ENCODE data around the gene ISG20.
"Not testable (repeated sequence)": the region's sequence is repeated elsewhere in the genome, so short reads cannot be mapped to it uniquely, and the experiment has no call there.

Gene ISG20

DNA sequence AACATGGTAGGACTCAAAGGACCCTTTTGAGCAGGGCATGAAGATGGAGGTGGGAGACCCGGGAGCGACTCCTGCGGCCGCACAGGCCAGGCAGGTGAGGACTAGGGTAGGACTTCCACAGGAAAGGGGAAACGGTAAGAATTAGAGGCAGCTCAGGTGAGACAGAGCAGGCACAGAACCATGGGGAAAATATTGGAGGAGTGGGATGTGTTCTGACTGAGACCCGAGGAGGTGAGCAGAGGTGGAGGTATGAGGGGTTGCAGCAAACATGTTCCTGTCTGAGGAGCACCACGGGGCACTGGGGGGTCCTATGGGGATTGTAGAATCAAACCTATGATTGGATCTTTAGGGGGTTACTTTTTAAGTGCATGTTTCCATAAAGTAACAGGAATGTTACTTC is 1.4 kb upstream of the ISG20 start:
- DNase-seq, result no peak

DNA sequence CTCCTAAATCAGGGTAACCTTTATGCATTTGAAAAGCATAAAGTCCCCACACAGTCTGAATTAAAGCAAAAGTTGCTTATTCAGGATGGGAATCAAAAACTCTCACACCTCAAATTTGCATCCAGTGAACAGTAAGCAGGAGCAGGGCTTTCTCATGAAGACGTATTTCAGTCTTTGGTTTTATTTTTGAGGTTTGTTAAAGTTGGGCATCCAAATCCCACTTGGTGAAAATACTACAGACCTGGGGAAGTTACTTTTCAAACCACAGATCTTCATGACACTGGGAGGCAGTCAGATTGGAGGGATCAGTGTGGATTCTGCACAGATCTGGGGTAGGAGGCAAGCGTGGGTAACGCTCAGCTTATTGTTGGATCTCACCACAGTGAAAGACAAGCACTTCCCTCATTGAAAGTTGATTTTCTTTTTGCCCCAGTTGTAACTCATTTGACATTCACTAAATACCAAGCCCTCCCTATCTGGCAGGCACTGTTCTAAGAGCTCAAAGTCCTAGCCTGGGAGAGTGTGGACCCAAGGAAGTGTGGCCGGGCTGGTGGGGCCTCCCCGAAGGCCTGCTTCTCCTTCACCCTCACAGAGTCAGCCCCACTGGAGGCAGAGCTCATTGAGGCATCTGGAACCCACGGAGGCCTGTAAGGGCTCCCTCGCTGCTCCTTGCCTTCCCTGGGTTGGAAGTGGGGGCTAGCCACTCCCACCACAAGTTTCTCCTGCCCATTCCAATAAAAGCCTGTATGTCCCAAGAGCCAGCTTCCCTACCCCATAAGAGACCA is 783 bp upstream of the ISG20 start:
- no peak for DNase-seq

DNA sequence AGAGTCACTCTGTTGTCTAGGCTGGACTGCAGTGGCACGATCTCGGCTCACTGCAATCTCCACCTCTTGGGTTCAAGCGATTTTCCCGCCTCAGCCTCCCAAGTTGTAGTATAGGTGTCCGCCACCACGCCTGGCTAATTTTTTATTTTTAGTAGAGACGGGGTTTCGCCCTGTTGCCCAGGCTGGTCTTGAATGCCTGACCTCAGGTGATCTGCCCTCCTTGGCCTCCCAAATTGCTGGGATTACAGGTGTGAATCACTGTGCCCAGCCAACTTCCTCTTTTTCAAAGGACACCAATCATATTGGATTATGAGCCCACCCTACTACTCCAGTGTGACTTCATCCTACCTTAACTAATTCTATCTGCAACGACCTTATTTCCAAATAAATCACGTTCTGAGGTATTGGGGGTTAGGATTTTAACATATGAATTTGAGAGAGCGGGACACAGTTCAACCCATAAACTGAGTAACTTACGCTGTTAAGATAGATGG is 3.2 kb downstream of the ISG20 start:
- DNase-seq, result no peak

DNA sequence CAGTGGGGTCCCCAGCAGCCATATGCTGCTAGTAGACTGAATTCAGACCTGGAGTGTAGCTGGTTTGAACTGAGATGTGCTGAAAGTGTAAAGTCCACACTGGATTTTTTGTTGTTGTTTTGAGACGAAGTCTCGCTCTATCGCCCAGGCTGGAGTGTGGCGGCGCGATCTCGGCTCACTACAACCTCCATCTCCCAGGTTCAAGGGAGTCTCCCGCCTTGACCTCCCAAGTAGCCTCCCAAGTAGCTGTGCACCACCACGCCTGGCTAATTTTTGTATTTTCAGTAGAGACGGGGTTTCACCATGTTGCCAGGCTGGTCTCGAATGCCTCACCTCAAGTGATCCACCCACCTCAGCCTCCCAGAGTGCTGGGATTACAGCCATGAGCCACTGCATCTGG is 3.7 kb downstream of the ISG20 start:
- not testable (repeated sequence) for DNase-seq

DNA sequence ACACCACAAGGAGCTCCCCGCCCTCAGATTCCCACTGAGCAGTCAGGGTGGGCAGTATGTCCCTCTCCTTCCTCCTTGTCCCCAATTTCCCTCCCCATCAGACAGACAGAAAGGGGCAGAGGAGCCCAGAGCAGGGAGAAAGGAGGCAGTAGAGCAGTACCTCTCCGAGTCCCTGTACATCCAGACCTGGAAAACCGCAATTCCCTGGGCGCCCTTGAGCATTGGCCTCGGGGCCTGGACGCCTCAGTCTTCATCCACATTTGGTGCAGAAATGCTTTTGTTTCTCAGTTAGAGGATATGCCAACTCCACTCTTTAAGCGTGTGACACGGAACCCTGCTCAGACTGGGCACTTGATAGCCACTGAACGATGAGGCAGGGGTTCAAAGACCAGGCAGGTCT is 5.9 kb downstream of the ISG20 start:
- no peak for DNase-seq

DNA sequence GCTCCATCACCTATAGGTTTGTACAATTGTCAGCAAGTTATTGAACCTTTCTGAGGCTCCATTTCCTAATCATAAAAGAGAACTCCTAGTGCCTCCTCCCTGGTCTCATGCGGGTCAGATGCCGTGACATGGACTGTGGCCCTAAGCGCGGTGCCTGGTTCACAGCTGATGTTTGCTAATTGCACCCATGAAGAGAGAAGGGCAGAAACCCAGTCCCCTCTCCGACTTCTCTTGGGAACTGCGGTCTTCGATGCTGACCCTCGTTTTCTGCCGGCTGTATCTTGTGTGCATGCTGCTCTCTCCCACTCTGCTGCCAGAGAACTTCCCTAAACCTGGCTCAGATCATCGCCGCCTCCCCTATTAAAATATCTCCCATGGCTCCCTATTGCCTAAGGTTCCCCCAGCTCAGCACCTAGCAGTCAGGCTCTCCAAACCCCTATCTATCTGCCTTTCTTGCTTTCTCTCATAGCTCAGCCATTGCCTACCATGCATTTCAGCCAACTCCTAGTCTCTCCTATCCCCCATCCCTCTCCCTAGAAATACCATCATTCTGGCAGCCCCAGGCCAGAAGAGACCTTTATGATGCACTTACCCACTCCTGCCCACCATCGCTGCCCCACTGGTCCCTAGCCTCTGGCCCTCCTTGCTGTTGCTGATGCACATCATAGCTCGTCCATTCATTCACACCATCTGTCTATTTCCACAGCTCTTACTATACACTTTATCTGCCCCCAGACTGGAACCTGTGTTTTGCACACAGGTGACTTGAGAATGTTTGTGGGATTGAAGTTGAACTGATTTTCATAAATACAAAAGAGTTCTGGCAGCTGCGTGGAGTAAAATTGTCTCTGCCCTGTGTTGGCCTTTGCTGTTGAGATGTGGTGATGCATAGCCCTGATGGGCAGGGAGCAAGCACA is 6.6 kb downstream of the ISG20 start:
- no peak for DNase-seq

DNA sequence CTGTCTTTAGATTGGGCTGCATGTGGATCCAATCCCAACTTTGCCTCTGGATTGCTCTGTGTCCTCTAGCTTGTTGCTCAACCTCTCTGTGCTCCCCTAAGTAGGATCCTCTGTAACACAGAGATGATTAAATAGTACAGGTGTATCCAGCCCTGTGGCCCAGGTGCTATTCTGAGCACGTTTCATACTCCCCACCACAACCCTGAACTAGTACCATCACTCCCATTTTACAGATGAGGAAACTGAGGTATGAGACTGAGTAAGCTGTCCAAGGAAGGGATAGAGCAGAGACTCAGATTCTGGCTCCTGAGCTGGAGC is 7.2 kb downstream of the ISG20 start:
- no peak for DNase-seq

DNA sequence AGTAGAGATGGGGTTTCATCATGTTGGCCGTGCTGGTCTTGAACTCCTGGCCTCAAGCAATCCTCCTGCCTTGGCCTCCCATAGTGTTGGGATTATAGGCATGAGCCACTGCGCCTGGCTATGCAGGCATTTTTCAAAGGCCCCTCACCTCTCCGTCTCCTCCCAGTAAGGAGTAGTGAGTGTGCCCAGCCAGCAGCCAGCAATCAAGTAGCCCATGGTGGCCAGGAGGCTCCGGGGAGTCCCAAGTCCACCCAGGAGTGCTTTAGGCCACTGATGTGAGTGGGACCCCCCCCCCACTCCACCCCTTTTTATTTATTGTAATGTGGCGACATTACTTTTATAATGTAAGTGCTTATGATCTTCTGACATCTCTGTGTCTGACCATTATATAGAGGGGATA is 8.1 kb downstream of the ISG20 start:
- DNase-seq, result no peak

DNA sequence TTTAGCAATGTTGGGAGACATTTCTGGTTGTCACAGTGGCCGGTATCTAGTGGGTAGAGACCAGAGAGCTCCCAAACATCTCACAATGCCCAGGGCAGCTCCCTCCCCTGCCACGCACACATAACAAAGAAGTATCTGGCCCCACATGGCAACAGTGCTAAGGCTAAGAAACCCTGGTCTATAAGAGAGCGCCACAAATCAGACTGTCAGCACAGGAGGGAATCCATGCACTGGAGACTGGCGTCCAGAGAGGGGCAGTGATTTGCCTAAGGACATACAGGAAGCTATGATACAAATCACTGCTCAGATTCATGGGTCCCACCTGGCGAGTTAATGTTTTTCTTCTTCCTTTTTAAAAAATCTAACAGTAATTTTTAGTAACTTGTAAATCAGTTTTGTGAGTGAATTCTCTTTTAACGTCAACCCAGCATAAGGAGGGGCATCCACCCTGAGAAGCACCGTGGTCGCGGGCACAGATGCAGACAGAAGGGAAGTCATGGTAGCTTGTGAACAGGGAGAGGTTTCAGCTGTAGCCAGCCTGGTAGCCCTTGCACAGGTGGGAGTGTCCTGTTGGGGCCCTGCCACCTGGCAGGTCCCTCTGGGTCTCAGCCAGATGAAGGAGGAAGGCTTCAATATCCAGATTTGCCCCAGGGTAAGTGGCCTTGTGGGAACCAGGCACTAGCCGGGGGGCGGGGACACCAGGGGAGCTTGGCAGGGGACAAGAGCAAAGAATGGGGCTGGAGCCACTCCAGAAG is 8.7 kb downstream of the ISG20 start:
- DNase-seq, result no peak

DNA sequence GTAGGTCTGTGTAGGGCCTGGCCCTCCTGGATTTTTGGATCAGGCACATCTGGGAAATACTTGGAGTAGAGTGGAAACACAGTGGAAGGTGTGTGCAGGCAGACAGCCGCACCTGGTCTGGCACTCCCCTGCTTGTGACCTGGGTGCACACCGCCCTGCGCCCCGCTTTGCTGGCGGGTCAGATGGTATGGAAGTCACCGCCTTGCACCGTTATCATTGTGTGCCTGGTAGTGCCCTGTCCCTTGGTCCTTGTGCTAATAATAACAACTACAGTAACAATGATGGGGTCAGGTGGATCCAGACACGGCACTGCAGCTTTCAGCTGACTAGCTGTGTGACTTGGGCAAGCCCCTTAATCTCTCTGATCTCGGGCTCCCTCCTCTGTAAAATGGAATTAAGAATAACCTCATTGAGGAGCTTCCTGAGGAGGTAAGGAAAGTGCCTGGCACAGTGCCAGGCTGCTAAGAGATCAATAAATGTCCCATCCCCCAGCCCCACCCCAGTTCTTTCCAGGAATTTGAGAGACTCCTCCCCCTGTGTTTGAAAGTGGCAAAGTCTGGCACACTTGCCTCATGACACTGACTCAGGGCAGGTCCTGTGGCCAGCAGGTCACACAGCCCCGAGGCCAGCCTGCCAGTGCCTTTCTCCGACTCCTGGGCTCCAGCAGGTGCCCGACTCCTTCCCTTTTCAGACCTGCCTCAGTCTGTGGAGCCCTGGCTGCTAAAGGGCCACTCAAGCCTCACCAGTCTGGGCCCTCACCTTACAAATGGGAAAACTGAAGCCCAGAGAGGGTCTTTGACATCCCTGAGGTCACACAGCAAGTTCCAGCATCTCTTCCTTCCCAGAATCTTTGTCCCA is 9.8 kb downstream of the ISG20 start:
- no peak for DNase-seq

DNA sequence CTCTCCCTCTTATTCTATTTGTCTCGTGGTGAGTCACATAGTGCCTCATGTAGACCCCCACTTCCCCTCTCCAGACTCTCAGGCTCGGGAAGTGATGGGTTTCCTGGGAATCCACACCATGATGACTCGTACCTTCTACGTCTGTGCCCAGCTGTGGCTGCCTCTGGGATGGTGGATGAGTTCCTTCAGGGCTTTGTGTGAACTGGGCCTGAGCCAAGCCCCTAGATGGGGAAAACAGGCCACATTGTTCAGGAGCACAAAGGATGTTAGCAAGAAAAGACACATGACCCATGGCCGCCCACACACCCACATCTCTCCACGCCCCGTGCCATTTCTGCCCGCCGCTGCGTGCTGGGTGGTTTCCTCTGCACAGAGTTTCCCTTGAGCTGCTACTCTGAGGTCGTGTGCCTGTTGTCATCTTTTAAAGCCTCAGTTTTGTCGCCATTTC is 10.5 kb downstream of the ISG20 start:
- no peak for DNase-seq

DNA sequence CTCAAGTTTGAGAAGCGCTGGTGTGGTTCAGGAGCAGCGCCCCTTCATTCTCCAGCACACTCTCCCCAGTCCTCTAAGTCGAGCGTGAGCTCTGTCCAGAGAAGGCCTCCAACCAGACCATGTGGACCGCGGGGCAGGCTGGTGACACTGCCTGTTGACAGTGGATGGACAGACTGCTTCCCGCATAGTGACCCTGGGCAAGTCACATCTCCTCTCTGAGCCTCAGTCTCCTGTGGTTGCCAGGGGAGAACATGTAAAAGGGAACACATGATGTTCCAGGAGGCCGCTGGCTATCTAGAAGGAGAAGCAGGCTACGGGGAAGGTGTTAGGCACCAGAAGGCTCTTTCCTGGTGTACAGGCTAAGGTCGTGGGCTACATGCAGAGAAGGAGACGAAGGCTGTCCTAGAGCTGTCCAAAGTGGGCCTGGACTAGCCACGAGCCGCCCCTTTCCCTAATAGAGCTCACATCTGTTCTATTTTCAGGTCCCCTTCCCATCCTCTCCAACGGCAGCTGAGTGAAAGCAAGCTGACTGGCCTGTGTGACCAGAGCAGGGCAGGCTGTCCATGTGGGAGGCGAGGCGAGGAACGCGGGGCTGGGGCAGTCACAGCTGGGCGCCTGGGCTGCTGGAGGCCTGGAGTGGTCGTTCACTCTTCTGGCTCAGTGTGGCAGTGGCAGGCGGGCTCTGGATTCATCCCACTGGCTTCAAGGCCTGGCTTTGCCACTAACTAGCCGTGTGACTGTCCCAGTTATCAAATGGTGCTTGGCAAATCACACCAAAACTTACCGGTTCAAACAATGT is 11.1 kb downstream of the ISG20 start:
- DNase-seq, result no peak

DNA sequence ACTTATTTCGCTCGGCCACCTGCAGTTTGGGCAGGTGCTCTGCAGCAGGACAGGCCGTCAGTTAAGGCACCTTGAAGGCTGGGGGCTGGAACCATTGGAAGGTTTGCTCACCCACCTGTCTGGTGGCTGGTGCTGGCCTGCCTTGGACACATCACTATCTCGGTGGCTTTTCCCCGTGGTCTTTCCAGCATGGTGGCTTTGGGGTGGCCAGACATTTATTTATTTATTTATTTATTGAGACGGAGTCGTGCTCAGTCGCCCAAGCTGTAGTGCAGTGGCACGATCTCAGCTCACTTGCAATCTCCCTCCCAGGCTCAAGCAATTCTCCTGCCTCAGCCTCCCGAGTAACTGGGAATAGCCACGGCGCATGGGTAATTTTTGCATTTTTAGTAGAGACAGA is 11.7 kb downstream of the ISG20 start:
- DNase-seq, result no peak

DNA sequence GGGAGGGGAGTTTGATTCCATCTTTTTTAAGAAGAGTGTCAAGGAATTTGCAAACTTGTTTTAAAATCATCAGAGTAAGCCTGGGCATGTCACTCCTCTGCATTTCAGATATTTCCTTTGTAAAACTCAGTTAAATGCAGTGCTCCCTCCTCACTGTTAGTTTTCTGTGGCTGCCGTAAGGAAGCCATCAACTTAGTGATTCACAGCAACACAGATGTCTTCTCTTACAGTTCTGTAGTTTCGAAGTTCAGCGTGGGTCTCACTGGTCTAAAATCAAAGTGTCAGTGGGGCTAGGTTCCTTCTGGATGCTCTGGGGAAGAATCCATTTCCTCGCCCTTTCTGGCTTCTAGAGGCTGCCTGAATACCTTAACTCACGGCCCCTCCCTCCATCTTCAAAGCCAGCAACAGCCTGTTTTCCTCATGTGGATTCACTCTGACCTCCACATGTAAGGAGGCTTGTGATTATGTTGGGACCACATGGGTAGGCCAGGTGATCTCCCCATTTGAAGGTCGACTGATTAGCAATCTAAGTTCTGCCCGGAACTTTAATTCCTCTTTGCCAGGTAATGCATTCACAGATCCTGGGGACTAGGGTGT is 12.4 kb downstream of the ISG20 start:
- no peak for DNase-seq

DNA sequence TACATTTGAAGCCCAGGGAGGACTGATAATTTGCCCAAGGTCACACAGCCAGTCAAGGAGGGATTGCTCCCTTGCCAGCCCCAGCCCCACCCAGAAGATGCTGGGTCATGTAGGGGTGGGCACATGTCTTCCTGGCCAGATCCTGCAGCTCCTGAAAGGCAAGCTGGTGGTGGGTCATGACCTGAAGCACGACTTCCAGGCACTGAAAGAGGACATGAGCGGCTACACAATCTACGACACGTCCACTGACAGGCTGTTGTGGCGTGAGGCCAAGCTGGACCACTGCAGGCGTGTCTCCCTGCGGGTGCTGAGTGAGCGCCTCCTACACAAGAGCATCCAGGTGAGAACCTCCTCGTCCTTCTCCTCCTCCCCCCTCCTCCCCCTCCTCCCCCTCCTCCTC is 13.2 kb downstream of the ISG20 start:
- DNase-seq, result no peak

DNA sequence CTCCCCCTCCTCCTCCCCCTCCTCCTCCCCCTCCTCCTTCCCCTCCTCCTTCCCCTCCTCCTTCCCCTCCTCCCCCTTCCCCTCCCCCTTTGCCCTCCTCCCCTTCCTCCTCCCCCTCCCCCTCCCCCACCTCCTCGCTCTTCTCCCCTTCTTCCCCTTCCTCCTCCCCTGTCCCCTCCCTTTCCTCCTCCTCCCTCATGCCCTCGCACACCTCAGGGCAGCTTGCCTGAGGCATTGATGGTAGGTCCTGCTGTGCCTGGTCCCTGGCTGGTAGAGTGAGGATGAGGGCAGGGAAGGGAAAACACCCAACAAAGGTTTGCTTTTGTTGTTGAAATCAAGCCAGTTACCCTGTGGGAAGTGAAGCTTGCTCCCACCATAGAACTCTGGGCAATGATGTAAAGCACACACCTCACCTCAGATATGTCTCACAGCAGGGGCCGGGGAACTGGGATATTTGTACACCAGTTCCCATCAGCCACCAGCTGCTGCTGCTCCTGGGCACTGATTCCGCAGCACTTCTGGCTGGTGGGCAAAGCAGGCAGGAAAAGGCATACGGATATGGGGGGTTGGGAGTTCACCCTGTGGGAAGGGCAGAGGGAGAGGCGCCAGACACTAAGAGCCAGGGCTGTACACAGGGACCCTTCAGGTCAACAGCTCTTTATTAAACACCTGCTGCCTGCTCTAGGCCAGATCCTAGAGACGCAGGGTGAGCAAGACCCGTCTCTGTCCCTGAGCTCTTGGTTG is 13.8 kb downstream of the ISG20 start:
- no peak for DNase-seq

DNA sequence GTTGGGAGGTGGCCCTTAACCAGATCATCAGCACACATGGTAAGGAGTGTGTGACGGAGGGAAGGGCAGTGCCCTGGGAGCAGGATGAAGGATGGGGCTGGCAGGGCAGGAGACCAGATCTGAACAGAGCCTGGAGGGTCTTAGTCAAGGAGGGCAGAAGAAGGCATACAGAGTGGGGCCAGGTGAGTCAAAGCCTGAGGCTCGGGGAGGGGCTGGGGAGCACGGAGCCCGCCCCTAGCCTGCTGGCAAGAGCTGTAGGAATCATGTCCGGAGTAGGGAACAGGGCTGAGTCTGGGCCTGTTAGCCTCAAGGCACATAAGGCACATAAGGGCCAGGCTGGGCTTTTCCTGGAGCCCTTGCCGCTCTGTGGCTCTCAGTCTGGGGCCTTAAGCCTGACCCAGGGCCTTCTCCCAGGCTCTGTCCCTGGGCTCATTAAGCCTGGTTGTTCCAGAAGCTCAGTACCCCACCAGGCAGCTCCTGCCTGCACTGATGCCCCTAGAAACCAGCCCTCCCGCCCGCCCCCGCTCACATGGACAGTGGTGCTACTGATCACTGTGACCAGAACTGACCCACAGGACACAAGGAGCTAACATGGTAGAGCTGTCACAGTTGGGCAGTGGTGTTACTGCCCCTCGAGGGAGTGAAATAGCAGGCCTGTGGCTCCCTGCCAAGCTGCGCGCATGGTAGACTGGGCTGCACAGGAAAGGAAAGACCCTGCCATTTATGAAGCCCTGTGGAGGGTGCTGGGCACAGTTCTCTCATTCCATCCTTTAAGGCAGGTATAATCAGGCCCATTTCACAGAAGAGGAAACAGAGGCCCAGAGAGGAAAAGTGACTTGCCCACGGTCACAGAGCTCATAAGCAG is 14.6 kb downstream of the ISG20 start:
- DNase-seq, result no peak

DNA sequence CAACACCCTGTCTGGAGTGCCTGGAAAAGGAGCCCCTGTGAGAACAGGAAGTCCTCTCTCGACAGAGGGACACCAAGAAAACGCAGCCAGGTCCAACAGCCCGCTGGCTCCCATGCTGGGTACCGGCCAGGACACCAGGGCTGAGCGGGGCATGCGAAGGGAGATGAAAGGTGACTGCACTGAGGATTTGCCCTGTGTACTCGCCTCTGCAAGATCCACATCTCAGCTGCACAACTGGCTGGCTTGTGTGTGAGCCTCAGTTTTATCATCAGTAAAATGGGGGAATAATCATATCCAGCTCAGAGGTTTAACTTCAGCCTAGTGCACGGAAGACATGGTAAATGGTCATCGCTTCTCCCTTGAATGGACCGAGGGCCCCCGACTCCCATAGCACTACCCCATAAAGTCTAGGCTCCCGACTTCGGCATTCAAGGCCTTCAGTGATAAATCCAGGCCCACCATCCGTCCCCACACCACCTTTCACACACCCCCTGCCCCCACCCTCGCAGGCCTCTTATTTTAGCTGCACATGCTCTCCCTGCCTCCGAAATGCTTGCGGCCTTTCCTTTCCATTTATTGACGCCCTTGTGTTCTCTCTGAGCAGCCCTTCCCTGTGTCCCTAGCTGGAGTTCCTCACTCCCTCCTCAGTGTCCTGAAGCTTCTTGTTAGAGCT is 15.8 kb downstream of the ISG20 start:
- DNase-seq, result no peak

DNA sequence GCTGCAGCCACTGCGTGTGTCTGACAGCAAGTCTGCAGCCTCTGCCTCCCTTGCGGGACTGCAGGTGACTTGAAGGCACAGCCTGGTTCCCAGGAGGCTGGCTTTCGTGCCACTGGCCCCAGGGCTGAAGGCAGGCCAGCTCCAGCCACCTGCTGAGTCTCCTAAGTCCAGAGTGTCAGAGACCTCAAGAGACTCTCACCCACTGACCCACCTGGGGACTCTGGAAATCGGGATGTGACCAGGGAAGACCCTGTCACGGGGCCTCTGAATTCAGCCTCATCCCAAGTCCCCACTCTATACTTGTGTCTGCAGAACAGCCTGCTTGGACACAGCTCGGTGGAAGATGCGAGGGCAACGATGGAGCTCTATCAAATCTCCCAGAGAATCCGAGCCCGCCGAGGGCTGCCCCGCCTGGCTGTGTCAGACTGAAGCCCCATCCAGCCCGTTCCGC is 16.3 kb downstream of the ISG20 start:
- DNase-seq, result no peak

Measured in GOT3 (cell line).